HG03039 (cell line): ENCODE measurements around the gene BBS10.
"Not testable (repeated sequence)": the region's sequence is repeated elsewhere in the genome, so short reads cannot be mapped to it uniquely, and the experiment has no call there.

Experiments used
- ATAC-seq: cut with Tn5 transposase; IDR thresholded peaks from one replicate; pipeline ENCODE4 v1.9.1; 2021; ENCODE audit warnings: mild to moderate bottlenecking, moderate library complexity; ENCODE audit not compliant: unreplicated experiment

BBS10 gene

DNA sequence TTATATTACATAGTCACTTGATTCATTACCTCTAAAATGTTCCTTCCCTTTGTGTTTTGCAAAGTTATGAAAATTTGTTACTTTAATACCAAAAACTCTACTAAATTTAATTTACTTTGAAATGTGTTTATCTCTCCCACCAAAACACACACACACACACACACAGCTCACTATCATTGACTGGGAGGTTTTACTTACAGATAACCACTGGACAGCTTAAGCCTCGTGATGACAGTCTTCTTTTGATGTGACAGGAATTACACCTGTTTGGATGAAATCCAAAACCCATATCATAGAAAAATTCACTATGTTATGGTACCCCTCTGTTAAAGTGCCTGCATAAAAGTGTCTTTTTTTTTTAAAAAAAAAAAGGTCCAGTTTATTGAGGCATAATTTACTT lies 15.6 kb downstream of the BBS10 start:
- no peak for ATAC-seq

DNA sequence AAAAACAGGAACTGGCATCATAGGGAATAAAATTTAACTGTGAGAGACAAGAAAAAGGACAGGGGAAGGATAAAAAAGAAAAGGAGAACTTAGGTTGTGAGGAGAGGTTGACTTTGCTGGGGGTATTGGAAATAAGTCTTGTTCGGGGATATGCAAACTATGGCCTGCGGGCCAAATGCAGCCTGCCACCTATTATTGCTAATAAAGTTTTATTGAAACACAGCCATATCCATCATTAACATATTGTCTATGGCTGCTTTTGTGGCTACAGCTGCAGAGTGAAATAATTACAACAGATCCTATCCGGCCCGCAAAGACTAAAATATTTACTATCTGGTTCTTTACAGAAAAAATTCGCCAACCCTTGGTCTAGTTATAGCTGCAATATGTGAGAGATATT lies 18.6 kb downstream of the BBS10 start:
- no peak for ATAC-seq

DNA sequence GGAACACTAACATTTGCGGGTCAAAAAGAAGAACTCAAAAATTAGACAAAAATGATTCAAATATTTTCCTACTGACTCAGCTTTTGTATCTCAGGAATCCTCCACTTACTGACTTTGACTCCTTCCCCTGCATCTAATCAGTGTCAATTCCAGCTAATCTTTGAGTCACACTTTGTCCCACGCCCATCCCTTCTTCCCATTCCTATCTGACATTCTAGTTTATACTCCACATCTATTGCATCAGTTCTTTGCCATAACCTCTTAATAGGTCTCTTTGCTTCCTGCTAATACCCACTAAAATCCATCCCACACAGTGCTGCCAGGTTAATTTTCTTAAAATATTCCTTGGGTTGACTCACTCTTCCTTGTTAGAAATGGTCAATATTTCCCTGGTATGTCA lies 19.1 kb downstream of the BBS10 start:
- no peak for ATAC-seq

DNA sequence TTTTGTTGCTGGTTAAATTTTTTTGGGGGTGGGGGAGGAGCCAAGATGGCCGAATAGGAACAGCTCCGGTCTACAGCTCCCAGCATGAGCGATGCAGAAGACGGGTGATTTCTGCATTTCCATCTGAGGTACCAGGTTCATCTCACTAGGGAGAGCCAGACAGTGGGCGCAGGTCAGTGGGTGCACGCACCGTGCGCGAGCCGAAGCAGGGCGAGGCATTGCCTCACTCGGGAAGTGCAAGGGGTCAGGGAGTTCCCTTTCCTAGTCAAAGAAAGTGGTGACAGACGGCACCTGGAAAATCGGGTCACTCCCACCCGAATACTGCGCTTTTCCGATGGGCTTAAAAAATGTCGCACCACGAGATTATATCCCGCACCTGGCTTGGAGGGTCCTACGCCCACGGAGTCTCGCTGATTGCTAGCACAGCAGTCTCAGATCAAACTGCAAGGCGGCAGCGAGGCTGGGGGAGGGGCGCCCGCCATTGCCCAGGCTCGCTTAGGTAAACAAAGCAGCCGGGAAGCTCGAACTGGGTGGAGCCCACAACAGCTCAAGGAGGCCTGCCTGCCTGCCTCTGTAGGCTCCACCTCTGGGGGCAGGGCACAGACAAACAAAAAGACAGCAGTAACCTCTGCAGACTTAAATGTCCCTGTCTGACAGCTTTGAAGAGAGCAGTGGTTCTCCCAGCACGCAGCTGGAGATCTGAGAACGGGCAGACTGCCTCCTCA lies 28.5 kb downstream of the BBS10 start:
- ATAC-seq, result not testable (repeated sequence)

DNA sequence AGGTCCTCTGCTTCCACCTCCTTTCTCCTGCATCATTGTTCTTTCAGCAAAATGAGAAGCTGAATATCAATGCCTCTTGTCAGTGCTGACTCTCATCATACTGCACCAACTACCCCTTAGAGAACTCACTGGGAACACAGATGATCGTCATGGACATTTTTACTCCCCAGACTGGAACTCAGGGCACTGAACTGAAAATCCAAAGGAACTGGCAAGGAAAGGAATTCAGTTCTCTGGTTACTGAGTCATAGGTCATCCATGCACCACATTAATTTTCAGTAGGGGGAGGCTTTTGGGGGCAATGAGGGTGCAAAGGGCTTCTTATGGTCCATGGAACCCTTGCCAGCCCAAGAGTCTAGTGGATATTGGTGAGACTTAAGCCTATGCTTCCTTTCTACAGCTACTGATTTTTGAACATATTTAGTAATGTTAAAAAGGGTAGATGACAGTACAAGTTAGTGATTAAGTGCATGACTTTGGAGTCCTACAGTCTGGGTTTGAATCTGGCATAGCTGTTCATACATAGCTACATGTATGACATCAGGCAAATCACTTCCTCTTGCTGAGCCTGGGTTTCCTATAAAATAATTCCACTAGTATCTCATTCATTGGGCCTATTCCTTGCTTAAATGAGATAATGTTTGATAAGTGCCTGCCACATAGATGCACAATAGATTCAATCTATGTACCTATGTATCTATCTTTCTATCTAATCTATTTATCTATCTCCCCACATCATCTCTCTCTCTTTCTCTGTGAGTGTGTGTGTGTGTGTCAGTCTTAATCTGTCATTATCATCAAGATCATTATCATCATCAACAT lies 29.2 kb downstream of the BBS10 start:
- ATAC-seq, result no peak

DNA sequence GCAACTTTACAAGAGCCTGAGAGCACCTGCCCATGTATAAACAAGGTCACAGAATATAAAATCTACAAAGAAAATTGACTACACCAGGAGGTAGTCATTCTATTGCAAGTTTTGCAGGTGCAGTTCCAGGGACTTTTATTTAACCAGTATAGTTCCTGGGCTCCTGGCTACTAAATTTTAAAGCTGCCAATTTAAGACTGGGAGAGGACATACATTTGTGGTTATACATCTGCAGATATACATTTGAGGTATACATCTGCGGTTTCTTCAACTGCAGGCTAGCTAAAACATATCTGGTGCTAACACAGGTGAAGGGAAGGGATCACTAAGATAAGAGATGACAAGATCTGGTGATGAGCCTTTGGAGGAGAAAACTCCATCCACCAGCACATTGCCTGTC lies 30.2 kb downstream of the BBS10 start:
- no peak for ATAC-seq

DNA sequence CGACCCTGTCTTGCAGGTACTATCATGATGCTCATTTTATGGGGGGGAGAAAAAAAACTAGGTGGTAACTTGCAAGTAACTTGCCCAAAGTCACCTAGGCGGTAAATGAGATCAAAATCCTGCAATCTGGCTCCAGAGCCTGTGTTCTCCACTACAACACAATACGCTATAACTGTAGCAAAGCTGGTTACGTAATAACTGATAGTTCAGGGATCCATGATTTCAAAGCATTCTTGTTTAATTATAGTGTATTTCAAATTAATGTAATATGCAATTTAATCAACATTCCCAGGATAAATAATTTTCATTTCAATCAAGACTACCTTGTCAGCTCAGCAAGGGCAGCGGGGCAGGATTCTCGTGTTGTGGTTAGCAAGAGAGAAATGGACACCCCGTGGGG lies 31.7 kb downstream of the BBS10 start:
- no peak for ATAC-seq

DNA sequence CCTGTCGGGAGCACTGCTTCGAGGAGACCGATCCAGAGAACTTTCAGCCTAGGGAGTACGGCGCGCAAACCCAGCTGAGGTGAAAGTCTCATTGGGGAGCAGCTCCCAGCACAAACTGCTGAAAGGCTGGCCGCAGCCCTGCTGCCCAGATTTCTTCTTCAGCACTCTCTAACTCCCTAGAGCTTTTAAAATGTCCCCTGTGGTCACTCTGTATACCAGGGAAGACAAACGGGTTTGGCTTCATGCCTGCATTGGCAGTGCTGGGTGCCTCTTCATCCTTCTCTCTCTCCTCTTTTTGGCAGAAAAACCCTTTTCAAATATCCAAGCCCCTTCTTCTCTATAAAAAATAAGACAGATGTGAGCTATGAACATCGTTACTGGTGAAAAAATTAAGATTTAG lies 34.9 kb downstream of the BBS10 start:
- no peak for ATAC-seq

DNA sequence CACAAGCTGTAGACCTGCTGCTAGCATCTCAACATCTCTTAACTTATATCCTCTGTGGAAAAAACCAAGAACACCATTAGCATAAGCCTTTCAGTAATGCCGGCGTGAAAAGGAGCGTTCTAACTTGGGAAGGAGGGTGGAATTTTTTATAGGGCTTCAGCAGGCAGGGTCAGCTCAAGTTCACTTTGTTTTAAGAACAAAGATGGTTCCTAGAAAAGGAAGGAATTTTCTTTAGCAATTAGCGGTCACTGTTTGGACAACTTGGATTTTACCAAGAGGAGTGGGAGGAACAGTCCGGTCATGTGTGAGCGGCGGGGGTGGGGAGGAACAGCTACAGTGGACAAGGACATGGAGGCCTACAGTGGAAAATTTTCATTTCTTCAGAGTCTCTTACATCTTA lies 35.9 kb downstream of the BBS10 start:
- no peak for ATAC-seq

DNA sequence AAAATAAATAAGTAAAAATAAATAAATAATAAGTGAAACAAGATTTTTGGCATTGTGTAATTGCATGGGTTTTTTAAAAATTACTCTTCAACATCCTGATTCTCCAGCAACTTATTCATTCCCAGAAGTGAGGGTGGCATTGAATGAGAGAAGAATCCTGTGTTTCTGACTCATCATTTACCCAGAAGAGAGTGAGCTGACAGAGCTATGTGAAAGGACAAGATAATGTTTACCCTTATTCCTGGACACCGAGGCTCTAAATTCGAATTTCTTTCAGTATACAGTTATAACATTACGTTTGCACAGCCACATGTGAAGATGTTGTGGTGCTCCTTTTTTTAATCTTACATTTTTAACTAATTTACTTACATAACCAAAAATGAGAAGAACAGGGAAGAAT lies 36.4 kb downstream of the BBS10 start:
- no peak for ATAC-seq

DNA sequence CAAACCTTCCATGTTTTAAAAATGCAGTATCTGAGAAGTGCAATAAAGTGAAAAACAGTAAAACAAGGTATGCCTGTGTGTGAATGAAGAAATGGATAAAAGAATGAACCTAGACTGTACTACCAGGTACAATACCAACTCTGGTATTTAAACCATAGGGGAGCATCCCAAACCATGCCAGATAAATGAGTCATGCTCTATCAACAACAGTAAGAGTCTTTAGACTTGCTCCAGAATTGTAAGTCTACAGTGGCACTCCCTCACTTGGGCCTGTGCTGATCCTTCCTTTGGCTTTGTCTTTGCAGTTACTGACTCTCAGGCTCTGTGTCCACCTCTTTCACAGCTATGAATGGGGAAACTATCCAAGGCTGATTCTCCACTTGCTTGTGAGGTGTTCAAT lies 38.1 kb downstream of the BBS10 start:
- no peak for ATAC-seq

DNA sequence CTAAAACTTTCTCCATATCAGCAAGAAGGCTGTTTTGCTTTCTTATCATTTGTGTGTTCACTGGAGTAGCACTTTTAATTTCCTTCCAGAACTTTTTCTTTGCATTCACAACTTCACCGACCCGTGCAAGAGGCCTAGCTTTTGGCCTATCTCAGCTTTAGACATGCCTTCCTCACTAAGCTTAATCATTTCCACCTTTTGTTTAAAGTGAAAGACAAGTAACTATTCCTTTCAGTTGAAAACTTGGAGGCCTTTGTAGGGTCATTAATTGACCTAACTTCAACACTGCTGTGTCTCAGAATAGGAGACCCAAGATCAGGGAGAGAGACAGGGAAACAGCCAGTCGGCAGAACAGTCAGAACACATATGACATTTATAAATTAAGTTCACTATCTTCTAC lies 39.3 kb downstream of the BBS10 start:
- ATAC-seq, result no peak

DNA sequence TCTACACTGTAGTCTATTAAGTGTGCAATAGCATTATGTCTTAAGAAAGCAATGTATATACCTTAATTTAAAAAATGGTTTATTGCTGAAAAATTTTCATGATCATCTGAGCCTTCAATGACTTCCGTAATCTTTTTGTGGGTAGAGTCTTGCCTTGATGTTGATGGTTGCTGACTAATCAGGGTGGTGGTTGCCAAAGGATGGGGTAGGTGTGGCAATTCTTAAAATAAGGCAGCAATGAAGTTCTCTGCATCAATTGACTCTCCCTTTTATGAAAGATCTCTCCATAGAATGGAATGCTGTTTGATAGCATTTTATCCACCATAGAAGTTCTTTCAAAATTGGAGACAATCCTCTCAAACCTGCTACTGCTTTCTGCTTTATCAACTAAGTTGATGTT lies 41.1 kb downstream of the BBS10 start:
- no peak for ATAC-seq

DNA sequence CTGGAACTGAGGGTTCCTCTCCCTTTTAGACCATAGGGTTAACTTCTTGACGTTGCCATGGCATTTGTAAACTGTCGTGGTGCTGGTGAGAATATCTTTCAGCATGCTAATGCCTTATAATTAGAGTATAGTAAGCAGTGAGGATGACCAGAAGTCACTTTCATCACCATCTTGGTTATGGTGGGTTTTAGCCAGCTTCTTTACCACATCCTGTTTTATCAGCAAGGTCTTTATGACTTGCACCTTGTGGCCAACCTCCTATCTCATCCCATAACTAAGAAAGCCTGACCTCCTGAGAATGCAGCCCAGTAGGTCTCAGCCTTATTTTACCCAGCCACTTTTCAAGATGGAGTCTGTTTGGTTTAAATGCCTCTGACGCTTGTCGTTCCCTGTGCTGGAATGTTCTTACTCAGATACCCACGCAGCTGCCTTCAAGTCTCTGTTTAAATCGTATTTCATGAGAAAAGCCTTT lies 44.2 kb downstream of the BBS10 start:
- no peak for ATAC-seq

DNA sequence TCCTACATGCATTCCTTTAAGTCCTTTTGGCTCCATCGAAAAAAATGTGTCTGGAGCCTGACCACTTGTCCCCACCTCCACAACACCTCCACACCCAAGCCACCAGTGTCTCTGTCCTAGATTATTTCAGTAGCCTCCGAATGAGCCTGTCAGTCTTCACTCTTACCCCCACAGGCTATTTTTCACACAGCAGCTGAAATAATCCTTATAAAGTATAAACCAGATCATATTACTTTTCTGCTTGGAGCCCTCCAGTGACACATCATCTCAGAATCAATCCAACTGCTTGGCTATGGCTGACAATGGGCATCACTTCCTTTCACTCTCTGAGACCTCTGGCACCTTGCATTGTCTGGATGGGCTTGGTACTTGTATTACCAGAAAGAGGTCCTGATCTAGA lies 44.9 kb downstream of the BBS10 start:
- no peak for ATAC-seq

DNA sequence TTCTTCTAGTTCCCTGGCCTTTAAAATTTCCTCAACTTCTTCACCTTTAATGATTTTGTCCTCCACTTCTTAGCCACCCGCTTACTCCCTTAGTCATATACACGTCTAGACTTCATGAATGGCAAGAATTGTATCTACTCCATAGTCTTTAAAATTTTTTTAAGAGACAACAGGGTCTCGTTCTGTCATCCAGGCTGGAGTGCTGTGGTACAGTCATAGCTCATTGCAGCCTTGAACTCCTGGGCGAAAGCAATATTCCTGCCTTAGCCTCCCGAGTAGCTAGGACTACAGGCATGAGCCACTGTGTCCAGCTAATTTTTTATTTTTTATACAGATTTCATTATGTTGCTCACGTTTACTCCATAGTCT lies 47.9 kb downstream of the BBS10 start:
- ATAC-seq, result no peak

DNA sequence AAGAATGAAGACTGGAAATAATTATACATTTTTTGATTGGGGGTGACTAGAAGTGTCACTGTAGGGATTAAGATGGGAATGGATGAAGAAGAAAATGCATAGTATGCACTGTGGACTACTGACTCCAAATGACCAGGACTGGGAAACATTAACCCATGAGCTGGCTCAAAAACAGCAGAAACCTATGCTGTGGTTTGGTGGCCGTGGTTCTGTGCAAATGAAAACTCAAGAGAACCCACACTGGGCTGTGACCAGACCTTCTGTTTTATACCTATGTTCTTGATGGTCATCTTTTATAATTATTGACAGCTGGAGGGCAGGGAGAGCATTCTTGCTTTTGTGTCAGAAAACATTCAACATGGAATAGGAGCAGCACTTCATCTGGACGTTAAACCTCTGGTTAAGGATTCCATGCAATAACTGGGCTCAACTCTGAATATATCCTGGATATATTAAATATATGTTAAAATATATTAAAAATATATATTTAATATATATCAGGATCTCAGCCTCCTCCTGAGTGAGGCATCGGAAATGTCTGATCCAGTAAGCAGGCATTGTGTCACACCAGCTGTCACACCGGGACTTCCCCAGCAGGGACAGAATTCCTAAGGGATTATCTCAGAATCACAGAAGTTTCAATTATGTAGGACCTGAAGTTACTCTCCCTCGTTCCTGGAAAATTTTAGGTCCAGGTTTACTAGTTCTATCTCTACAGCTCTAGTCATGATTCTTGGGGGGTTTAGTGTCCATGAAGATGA lies 48.5 kb downstream of the BBS10 start:
- ATAC-seq, result no peak
